IPS-15b (cell line): ENCODE data around the gene CS.

ENCODE experiments used
- H3K27me3 ChIP-seq: one replicate; pipeline ENCODE4 v1.6.1; 2013; ENCODE audit warnings: low read length; ENCODE audit not compliant: control insufficient read depth, insufficient read depth
- H3K36me3 ChIP-seq: one replicate; pipeline ENCODE4 v1.6.1; 2013; ENCODE audit warnings: low read length; ENCODE audit not compliant: control insufficient read depth, insufficient read depth
- H3K4me1 ChIP-seq: one replicate; pipeline ENCODE4 v1.6.1; 2013; ENCODE audit warnings: mild to moderate bottlenecking, low read length; ENCODE audit not compliant: control insufficient read depth, insufficient read depth
- H3K4me3 ChIP-seq: one replicate; pipeline ENCODE4 v1.5.1; 2013; ENCODE audit warnings: low read depth, low read length
- H3K9ac ChIP-seq: one replicate; pipeline ENCODE4 v1.6.1; 2013; ENCODE audit warnings: low read depth, mild to moderate bottlenecking, low read length
- H3K9me3 ChIP-seq: one replicate; pipeline ENCODE4 v1.6.1; 2013; ENCODE audit warnings: mild to moderate bottlenecking, low read length; ENCODE audit not compliant: control insufficient read depth, insufficient read depth

Gene CS

DNA sequence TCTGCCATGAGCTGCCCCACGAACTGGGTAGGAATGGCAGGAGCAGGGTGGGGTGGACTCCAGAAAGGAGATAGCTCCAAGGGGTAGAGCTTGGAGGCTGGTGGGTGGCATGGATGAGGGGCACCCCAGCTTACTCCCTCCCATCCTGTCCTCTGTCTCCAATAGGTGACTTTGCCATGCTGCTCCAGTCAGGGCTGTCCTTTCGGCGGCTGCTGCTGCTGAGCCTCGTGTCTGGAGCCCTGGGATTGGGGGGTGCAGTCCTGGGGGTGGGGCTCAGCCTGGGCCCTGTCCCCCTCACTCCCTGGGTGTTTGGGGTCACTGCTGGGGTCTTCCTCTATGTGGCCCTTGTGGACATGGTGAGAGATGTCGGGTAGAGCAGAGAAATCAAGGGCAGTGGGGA lies 63.1 kb downstream of the CS start:
- no peaks in the 10 kb centered on the region for H3K27me3 ChIP-seq
- no peaks in the 10 kb centered on the region for H3K4me1 ChIP-seq
- H3K36me3 ChIP-seq = peaks cover 16% of the 10 kb centered on the region
- no peaks in the 10 kb centered on the region for H3K9me3 ChIP-seq
- H3K9ac ChIP-seq = no peak overlapping the region
- H3K4me3 ChIP-seq = no peak overlapping the region

DNA sequence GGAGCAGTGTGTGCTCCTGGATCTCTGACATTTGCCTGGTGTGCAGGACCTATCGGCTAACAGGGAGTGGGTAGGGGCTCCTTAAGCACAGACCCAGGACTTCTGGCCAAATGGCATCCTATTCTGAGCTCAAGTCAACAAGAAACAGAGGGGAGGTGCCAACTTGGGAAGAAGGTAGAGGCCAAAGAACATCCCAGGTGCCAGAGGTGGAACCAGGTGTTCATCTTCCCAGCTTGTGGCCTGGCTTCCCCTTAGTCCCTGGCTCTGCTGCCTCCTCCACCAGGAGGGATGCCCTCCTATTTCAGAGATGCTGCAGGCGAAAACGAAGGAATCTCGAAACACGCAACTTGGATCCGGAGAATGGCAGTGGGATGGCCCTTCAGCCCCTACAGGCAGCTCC lies 64.0 kb downstream of the CS start:
- Histone ChIP-seq H3K4me1 (no peaks in the 10 kb centered on the region), H3K4me3 (no peak overlapping the region), H3K36me3 (peaks cover 10% of the 10 kb centered on the region), H3K9ac (no peak overlapping the region), H3K9me3 (no peaks in the 10 kb centered on the region), H3K27me3 (no peaks in the 10 kb centered on the region)

DNA sequence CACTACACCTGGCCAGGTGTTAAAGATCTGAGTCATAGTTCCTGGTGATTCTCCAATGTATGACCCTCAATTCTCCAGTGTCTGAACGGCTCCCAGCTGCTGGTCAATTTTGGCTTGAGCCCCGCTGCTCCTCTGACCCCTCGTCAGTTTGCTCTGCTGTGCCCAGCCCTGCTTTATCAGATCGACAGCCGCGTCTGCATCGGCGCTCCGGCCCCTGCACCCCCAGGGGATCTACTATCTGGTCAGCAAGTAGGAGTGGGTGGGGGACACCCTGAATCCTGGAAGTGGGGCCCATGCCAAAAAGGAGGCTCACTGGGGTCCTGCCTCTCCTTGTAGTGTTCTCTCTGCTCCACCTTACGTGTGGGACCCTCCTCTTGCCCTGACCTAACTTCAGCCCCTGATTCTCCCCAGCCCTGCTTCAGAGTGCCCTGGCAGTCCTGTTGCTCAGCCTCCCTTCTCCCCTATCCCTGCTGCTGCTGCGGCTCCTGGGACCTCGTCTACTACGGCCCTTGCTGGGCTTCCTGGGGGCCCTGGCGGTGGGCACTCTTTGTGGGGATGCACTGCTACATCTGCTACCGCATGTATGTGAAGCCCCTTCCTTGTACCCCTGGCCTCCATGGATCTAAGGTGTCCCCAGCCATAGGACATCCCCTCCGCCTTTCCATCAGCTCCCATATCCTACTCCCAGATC lies 65.2 kb downstream of the CS start:
- Histone ChIP-seq H3K36me3 (peaks cover 10% of the 10 kb centered on the region), H3K4me3 (no peak overlapping the region), H3K27me3 (no peaks in the 10 kb centered on the region), H3K9me3 (no peaks in the 10 kb centered on the region), H3K9ac (no peak overlapping the region), H3K4me1 (peaks cover 2% of the 10 kb centered on the region)

DNA sequence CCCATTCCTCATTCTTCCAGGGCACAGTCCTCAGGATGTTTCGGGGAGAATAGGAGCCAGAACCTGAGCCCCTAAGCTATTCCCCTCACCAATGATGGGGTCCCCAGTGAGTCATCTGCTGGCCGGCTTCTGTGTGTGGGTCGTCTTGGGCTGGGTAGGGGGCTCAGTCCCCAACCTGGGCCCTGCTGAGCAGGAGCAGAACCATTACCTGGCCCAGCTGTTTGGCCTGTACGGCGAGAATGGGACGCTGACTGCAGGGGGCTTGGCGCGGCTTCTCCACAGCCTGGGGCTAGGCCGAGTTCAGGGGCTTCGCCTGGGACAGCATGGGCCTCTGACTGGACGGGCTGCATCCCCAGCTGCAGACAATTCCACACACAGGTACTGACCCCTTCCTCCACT lies 68.9 kb downstream of the CS start:
- no peak overlapping the region for H3K4me3 ChIP-seq
- H3K9ac ChIP-seq = no peak overlapping the region
- no peaks in the 10 kb centered on the region for H3K9me3 ChIP-seq
- H3K36me3 ChIP-seq = no peaks in the 10 kb centered on the region
- H3K27me3 ChIP-seq = no peaks in the 10 kb centered on the region
- H3K4me1 ChIP-seq = peaks cover 2% of the 10 kb centered on the region

DNA sequence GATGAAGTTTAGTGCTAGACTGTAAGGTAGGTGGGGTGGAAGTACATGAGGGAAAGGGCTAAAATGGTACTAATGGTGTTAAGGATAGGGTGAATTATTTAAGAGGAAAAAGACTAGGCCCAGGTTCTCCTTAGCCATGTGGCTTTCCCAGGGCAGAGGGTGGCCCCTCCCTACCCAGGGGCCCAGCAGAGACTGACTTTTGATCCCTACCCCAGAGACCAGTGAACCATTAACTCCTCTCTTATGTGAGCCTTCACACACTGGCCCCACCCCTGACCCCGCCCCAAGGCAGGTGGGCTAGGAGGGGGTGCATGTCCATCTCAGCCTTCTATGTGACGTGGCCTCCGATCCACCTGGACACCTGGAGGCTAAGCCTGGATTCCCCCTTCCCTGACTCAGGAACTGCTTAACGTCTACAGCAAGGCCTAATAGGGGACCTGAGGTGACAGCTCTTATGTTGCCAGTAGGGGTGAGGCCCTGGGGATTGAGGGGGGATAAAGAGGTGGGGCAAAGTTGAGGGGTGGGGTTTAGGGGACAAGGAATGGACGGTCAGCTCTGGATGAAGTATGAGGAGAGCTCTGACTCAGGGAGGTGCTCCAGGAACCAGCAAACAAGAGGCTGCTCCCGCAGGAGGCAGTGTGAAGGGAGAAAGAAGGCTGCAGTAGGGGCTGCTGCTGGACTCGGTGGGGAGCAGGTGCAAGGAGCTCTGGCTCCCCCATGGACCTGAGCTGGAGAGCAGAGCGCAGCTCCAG lies 69.5 kb downstream of the CS start:
- Histone ChIP-seq H3K4me3 (no peak overlapping the region), H3K4me1 (peaks cover 2% of the 10 kb centered on the region), H3K9me3 (no peaks in the 10 kb centered on the region), H3K9ac (no peak overlapping the region), H3K27me3 (no peaks in the 10 kb centered on the region), H3K36me3 (no peaks in the 10 kb centered on the region)

DNA sequence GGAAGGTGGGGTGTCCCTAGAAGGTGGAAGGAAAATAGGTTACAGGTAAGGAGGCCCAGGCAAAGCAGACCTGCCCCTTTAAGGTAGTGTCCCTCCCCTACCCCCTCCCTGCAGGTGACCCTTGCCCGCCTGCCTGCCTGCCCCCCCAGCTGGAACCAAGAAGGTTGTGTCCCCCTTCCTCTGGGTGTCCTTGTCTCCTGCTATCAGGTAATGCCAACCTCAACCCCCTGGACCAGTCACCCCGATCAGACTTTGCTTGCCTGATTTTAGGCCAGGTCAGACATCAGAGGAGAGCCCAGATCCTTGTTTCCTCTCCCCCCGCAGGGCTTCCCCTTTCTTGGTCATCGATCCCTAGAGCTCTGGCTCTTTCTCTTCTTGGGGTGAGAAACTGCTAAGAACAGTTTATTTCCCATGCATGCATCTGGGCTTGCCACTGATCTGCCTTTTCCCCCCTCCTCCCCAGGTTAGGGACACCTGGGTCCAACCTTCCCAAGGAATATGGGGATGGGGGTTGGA lies 70.2 kb downstream of the CS start, which contains the start of gene SLC39A5:
SLC39A5 (plus strand) TSS at position 136 of the 516 bp plus-strand sequence. CDS start 1,224 bp downstream, outside the sequence.
- Histone ChIP-seq H3K4me1 (peaks cover 2% of the 10 kb centered on the region), H3K9ac (no peak within 1 kb of the TSS), H3K36me3 (no peaks in the 10 kb centered on the region), H3K4me3 (no peak within 1 kb of the TSS), H3K27me3 (no peaks in the 10 kb centered on the region), H3K9me3 (no peaks in the 10 kb centered on the region)

DNA sequence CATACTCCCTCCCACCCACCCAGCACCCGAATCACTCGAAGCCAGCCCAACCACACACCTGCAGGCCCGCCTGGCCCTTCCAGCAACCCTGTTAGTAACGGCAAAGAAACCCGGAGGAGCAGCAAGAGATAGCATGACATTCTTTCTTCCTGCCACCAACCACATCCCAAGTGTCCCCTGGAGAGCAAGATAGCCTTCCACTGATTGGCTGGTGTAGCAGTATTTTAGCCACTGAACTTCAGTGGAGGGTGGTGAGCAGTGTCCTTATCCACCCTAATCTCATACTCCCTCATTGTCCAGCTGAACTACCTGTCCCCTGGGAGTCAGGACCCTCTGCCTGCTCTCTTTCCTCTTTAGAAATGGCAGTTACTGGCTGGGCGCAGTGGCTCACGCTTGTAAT lies 71.0 kb downstream of the CS start:
- H3K9me3 ChIP-seq = no peaks in the 10 kb centered on the region
- H3K4me1 ChIP-seq = peaks cover 2% of the 10 kb centered on the region
- no peak overlapping the region for H3K9ac ChIP-seq
- no peaks in the 10 kb centered on the region for H3K36me3 ChIP-seq
- no peak overlapping the region for H3K4me3 ChIP-seq
- H3K27me3 ChIP-seq = no peaks in the 10 kb centered on the region

DNA sequence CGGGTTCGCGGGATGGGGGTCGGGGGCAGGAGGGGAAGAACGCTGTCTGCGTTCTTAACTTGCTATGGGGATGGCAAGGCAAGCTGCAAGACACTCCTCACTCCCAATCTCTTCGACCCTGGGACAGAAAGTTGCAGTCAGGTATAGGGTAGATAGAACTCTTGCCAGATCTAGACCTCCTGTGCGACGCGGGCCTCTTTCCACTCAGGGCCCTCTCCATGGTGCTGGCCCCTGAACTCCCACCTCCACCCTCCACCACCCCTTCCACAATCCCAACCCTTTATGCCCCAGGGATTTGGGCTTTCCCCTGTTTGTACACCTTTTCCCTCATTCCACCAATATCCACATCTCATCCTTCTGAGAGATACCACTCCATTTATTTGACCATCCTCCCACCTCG lies 75.2 kb downstream of the CS start:
- Histone ChIP-seq H3K4me1 (peaks cover 7% of the 10 kb centered on the region), H3K9me3 (no peaks in the 10 kb centered on the region), H3K4me3 (peak overlapping the region; percentile 71), H3K27me3 (no peaks in the 10 kb centered on the region), H3K36me3 (no peaks in the 10 kb centered on the region), H3K9ac (no peak overlapping the region)

DNA sequence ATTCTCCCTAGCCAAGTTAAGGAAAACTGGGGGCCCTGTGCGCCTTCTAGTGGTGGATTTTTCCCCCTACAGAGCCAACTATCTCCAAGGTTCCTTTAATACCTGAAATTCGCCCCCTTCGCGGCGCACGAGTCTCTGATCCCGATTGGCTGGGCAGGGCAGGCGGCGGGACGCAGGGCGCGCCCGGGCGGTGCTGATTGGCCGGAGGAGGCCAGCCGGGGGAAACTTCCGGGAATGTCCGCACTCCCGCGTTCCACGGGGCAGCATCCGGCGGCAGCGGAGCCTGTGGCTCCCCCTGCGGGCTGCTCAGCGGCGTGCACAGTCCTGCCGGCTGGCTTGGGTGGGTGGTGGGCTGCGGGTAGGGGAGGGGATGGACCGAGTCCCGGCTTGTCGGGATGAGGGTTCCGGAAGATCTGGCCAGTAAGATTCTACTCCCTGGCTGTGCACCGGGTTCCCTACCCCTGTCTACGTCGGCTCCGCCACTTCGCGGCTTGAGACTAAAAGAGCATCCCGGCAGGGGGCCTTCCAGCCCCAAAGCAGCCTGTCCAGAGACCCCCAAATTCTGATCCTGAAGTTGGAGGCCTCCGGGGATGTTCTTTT lies 75.9 kb downstream of the CS start, which contains the start of gene NABP2:
NABP2 (plus strand) TSS at position 241 of the 600 bp plus-strand sequence. CDS start 515 bp downstream, outside the sequence.
- Histone ChIP-seq H3K9ac (peak within 1 kb of the TSS; percentile 67), H3K4me3 (peak within 1 kb of the TSS; percentile 71), H3K4me1 (peaks cover 7% of the 10 kb centered on the region), H3K9me3 (no peaks in the 10 kb centered on the region), H3K27me3 (no peaks in the 10 kb centered on the region), H3K36me3 (no peaks in the 10 kb centered on the region)

DNA sequence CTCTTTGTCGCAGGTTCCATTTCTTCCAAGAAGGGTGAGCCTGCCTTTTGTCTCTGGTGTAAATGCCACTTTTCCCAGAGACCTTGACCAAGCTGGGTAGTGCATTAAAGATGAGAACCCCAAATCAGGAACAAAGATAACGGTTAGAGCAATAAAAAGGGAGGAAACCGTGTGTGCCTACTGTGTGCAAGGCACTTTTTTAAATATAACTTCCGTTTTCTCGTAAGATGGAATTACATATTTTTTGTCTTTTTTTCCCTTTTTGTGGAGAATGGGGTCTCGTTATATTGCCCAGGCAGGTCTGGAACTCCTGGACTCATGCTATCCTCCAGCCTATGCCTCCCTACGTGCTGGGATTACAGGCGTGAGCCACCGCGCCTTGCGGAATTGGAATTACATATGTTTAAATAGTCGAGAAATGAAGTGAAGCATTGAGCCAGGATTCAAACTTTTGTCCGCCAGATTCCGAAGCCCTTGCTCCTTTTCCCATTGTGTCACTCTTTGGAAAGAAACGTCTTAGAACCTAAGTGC lies 76.5 kb downstream of the CS start:
- no peaks in the 10 kb centered on the region for H3K27me3 ChIP-seq
- peak overlapping the region; percentile 30 for H3K4me3 ChIP-seq
- peak overlapping the region; percentile 40 for H3K9ac ChIP-seq
- H3K4me1 ChIP-seq = peaks cover 7% of the 10 kb centered on the region
- no peaks in the 10 kb centered on the region for H3K9me3 ChIP-seq
- H3K36me3 ChIP-seq = no peaks in the 10 kb centered on the region

DNA sequence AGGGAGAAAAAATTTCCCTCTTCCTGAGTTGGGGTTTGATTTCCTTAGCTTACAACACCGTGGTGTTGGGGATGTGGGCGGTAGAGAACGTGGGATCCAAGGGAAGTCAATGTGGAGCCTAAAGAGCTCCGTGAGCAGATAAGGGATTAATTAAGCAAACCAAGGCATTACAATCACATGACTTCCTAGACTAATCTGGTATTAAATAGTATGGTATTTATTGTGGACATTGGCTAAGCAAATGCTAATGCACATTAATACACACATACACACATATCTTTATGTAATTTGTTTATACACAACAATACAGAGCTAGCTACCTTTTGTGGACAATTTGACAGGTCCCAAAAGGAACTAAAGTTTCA lies 77.6 kb downstream of the CS start:
- H3K27me3 ChIP-seq = no peaks in the 10 kb centered on the region
- H3K4me1 ChIP-seq = peaks cover 7% of the 10 kb centered on the region
- H3K4me3 ChIP-seq = peak overlapping the region; percentile 95
- H3K36me3 ChIP-seq = peaks cover 3% of the 10 kb centered on the region
- H3K9ac ChIP-seq = peak overlapping the region; percentile 76
- no peaks in the 10 kb centered on the region for H3K9me3 ChIP-seq
